Measurements from ENCODE around the gene RAET1G.

GRCh38 chr6:149964308-149965193, 41.6 kb upstream of the RAET1G start:
- TF ChIP-seq MYC (IDR thresholded peaks at IDR 0.05; ENCODE audit: low read depth, low read length) (no peak), EZH2 (IDR thresholded peaks at IDR 0.05; ENCODE audit: borderline replicate concordance, low read depth, low read length, severe bottlenecking) (peak; percentile 100), MAX (IDR thresholded peaks at IDR 0.05; ENCODE audit: insufficient read depth, insufficient read length) (no peak)

All from endothelial cell of umbilical vein (primary cell).